Smooth muscle cell (in vitro differentiated cells): ENCODE data around the gene RCAN1. TPM values are rescaled to one million over a fixed set of nuclear protein-coding genes. Genes with fewer than 3 reads are reported as not detected.

Experiments
- DNase-seq: peaks from one replicate; lab custom pipeline; 2025; ENCODE audit not compliant: unreplicated experiment; lab: John Stamatoyannopoulos, UW
- H2AFZ ChIP-seq: fragments of 200-600 bp; sonication (generic); 2 replicates; pipeline ENCODE4 v1.6.0; 2016; ENCODE audit warnings: antibody characterized with exemption, low read depth, mild to moderate bottlenecking
- H3F3A ChIP-seq: fragments of 200-600 bp; sonication (generic); 2 replicates; pipeline ENCODE4 v1.6.0; 2017; ENCODE audit warnings: antibody characterized with exemption, low read depth
- H3K27ac ChIP-seq: fragments of 200-600 bp; sonication (generic); 2 replicates; pipeline ENCODE4 v1.5.1; 2016; ENCODE audit warnings: low read depth, mild to moderate bottlenecking
- H3K27me3 ChIP-seq: fragments of 200-600 bp; sonication (generic); 2 replicates; pipeline ENCODE4 v1.6.1; 2016; ENCODE audit warnings: low read depth, mild to moderate bottlenecking
- H3K36me3 ChIP-seq: fragments of 200-600 bp; sonication (generic); 2 replicates; pipeline ENCODE4 v1.5.1; 2016; ENCODE audit warnings: low read depth
- H3K4me1 ChIP-seq: fragments of 200-600 bp; sonication (generic); 2 replicates; pipeline ENCODE4 v1.5.1; 2016; ENCODE audit warnings: low read depth
- H3K4me2 ChIP-seq: fragments of 200-600 bp; sonication (generic); 2 replicates; pipeline ENCODE4 v1.6.0; 2016; ENCODE audit warnings: mild to moderate bottlenecking
- H3K4me3 ChIP-seq: fragments of 200-600 bp; sonication (generic); 2 replicates; pipeline ENCODE4 v1.5.1; 2016; ENCODE audit warnings: mild to moderate bottlenecking
- H3K79me2 ChIP-seq: fragments of 200-600 bp; sonication (generic); 2 replicates; pipeline ENCODE4 v1.6.0; 2016; ENCODE audit warnings: low read depth, mild to moderate bottlenecking
- H3K9ac ChIP-seq: fragments of 200-600 bp; sonication (generic); 2 replicates; pipeline ENCODE4 v1.6.0; 2016; ENCODE audit warnings: low read depth
- H3K9me3 ChIP-seq: fragments of 200-600 bp; sonication (generic); replicated peaks from 2 replicates; pipeline ENCODE4 v1.5.1; 2016; ENCODE audit warnings: low read depth
- H4K20me1 ChIP-seq: fragments of 200-600 bp; sonication (generic); 2 replicates; pipeline ENCODE4 v1.6.0; 2016; ENCODE audit warnings: low read depth
- CTCF ChIP-seq: fragments of 200-600 bp; sonication (generic); IDR thresholded peaks from 2 replicates; pipeline ENCODE4 v1.5.1; 2017; ENCODE audit warnings: borderline replicate concordance, mild to moderate bottlenecking, antibody characterized with exemption; ENCODE audit not compliant: insufficient read depth, poor library complexity, severe bottlenecking
- WGBS: methylation state at CpG from one replicate; pipeline ENCODE4 v1.1.7; 2016; ENCODE audit warnings: low lambda C conversion rate; 5-methylcytosine and 5-hydroxymethylcytosine counted together
- polyA plus RNA-seq: library from polyadenylated mRNA; unstranded; fragments of >200 nt; fragmentation: Nextera tagmentation; extraction: Ambion mirVana; gene quantifications from 2 replicates; pipeline ENCODE4 v1.2.1, GENCODE V29; 2016
- total RNA-seq: library from RNA; depleted of rRNA; stranded (reverse); fragments of >200 nt; gene quantifications from 2 replicates; pipeline ENCODE4 v1.2.3, GENCODE V29; 2014

Gene RCAN1
- total and polyA plus RNA-seq, 2 experiments from 2014 or later, result 77.3 to 155 TPM

DNA sequence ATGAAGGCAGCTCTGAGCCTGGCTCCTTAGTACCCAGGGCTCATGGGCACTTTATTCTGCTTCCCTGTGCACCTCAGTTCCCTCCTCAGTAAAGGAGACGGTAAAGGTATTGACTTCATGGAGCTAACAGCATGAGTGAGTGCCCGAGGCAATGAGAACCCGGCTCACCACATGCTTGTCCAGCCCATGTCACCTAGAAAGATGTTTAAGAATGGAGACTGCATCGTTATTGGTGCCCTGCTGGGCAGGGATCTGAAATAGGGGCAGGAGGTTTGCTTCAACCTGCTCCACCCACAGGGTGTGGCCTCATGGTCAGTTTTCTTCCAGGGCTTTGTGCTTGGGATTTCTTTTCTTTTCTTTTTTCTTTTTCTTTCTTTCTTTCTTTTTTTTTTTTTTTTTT, 95.9 kb downstream of the RCAN1 start:
- H3K36me3 ChIP-seq, result no peaks in the 10 kb centered on the region

GRCh38 chr21:34518301-34518700, 96.6 kb downstream of the RCAN1 start:
- Histone ChIP-seq H4K20me1 (no peaks in the 10 kb centered on the region), H3K36me3 (no peaks in the 10 kb centered on the region), H3K9me3 (no peaks in the 10 kb centered on the region), H3K4me2 (no peak overlapping the region), H2AFZ (no peak overlapping the region), H3K27ac (no peak overlapping the region), H3F3A (no peaks in the 10 kb centered on the region), H3K9ac (no peak overlapping the region), H3K79me2 (no peaks in the 10 kb centered on the region), H3K4me3 (no peak overlapping the region), H3K27me3 (no peaks in the 10 kb centered on the region), H3K4me1 (peaks cover 3% of the 10 kb centered on the region)
- 93% methylated on average over 5 of the region's 5 CpGs for WGBS
- DNase-seq, result no peak
- no peak for TF ChIP-seq CTCF

More for the DNA sequence above, 95.9 kb downstream of the RCAN1 start:
- no peak overlapping the region for H3K4me2 ChIP-seq
- no peaks in the 10 kb centered on the region for H3K27me3 ChIP-seq
- no peak overlapping the region for H3K27ac ChIP-seq
- no peaks in the 10 kb centered on the region for H3K79me2 ChIP-seq
- H2AFZ ChIP-seq, result no peak overlapping the region
- H3K9me3 ChIP-seq, result no peaks in the 10 kb centered on the region
- H4K20me1 ChIP-seq, result no peaks in the 10 kb centered on the region
- no peak overlapping the region for H3K9ac ChIP-seq
- H3K4me1 ChIP-seq, result peaks cover 3% of the 10 kb centered on the region
- no peak for TF ChIP-seq CTCF
- WGBS, result 76% methylated on average over 4 of the region's 4 CpGs
- no peak for DNase-seq
- H3F3A ChIP-seq, result no peaks in the 10 kb centered on the region
- no peak overlapping the region for H3K4me3 ChIP-seq

GRCh38 chr21:34517491-34518245, 97.2 kb downstream of the RCAN1 start:
- Histone ChIP-seq H2AFZ (no peak overlapping the region), H3K27me3 (no peaks in the 10 kb centered on the region), H3K9me3 (no peaks in the 10 kb centered on the region), H3K36me3 (no peaks in the 10 kb centered on the region), H3K4me1 (peaks cover 3% of the 10 kb centered on the region), H3K4me3 (no peak overlapping the region), H3K79me2 (no peaks in the 10 kb centered on the region), H3F3A (no peaks in the 10 kb centered on the region), H3K9ac (no peak overlapping the region), H4K20me1 (no peaks in the 10 kb centered on the region), H3K27ac (no peak overlapping the region), H3K4me2 (no peak overlapping the region)
- no peak for DNase-seq
- WGBS, result 91% methylated on average over 22 of the region's 22 CpGs
- TF ChIP-seq CTCF, result no peak

GRCh38 chr21:34517039-34517438, 97.9 kb downstream of the RCAN1 start:
- no peak for DNase-seq
- Histone ChIP-seq H3K4me2 (no peak overlapping the region), H3K4me1 (peaks cover 3% of the 10 kb centered on the region), H3K9ac (no peak overlapping the region), H3K27ac (no peak overlapping the region), H3K27me3 (no peaks in the 10 kb centered on the region), H3K4me3 (no peak overlapping the region), H4K20me1 (no peaks in the 10 kb centered on the region), H3F3A (no peaks in the 10 kb centered on the region), H3K9me3 (no peaks in the 10 kb centered on the region), H3K79me2 (no peaks in the 10 kb centered on the region), H2AFZ (no peak overlapping the region), H3K36me3 (no peaks in the 10 kb centered on the region)
- no peak for TF ChIP-seq CTCF
- WGBS, result 78% methylated on average over 5 of the region's 5 CpGs
